Measurements from ENCODE around the gene CHD2.

CHD2 gene

DNA sequence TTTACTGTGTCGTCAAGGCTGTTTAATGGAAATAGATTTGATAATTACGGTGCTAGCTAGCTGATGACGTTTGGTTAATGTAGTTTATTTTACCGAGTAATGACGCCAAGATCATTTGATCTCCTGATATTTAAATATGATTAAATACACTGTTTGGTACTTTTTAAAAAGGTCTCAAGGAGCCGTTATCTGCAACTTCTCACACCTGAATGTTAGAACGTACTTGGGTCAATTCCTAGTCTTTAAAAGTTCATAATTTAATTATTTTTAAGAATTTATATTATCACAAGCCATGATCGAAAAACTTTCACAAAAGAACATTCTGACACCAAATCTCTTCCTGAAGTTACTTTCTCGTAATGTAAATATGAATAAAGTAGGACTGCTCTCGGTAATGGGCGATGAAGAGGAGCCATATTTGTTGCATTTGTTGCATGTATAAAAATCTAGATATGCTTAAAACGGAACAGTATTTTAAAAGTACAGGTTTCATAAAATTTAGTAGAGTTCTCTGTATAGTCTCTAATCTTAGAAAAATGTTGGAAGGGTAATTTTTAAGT is 16.2 kb upstream of the CHD2 start:
- H3K36me3 ChIP-seq: peaks cover 58% of the 10 kb centered on the region
- peak overlapping the region; percentile 97 for H3K4me3 ChIP-seq (ENCODE audit: low read depth, low read length)
- H3K9me3 ChIP-seq: no peaks in the 10 kb centered on the region
- TF ChIP-seq, protein P1, sequence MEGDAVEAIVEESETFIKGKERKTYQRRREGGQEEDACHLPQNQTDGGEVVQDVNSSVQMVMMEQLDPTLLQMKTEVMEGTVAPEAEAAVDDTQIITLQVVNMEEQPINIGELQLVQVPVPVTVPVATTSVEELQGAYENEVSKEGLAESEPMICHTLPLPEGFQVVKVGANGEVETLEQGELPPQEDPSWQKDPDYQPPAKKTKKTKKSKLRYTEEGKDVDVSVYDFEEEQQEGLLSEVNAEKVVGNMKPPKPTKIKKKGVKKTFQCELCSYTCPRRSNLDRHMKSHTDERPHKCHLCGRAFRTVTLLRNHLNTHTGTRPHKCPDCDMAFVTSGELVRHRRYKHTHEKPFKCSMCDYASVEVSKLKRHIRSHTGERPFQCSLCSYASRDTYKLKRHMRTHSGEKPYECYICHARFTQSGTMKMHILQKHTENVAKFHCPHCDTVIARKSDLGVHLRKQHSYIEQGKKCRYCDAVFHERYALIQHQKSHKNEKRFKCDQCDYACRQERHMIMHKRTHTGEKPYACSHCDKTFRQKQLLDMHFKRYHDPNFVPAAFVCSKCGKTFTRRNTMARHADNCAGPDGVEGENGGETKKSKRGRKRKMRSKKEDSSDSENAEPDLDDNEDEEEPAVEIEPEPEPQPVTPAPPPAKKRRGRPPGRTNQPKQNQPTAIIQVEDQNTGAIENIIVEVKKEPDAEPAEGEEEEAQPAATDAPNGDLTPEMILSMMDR (IDR thresholded peaks at IDR 0.05; ENCODE audit: low read depth, low read length): no peak
- peaks cover 17% of the 10 kb centered on the region for H3K4me1 ChIP-seq
- no peak for DNase-seq
- no peaks in the 10 kb centered on the region for H3K27me3 ChIP-seq

DNA sequence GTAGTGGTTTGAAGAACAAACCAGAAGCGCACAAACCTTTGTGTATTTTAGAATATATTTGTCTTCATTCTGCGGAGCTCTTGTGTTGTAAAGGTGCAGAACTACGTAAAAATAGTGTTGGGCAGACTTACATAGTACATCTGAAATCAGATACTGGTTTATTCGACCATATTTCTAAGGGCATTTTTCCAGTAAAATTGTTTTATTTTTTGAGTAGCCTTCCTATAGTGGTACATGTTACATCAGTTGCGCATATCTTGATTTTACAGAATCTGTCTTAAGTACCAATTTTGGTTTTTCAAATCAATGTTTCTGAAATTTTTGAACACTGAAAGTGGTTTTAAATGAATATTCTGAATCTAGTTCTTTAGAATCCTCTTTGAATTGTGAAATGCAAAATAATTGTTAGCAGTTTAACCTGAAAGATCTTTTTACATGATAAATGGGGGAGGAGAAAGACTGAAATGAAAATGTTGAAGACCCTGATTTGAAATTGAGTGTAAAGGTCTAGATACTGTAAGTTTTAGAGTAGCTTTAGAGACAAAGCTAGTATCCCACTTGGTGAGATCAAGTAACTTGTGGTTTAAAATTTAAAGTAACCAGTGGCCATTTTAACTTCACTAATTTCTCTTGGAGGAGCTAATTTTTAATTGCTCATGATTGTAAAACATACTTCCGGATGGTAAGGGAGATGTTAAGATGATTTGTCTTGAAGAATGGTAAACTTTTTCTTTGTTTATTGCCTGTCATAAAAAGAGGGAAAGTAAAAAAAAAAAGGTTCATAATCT is 15.5 kb upstream of the CHD2 start:
- peaks cover 17% of the 10 kb centered on the region for H3K4me1 ChIP-seq
- H3K9me3 ChIP-seq: no peaks in the 10 kb centered on the region
- peaks cover 63% of the 10 kb centered on the region for H3K36me3 ChIP-seq
- peak overlapping the region; percentile 97 for H3K4me3 ChIP-seq (ENCODE audit: low read depth, low read length)
- DNase-seq: no peak
- H3K27me3 ChIP-seq: no peaks in the 10 kb centered on the region
- TF ChIP-seq, protein P1 (IDR thresholded peaks at IDR 0.05; ENCODE audit: low read depth, low read length): no peak

DNA sequence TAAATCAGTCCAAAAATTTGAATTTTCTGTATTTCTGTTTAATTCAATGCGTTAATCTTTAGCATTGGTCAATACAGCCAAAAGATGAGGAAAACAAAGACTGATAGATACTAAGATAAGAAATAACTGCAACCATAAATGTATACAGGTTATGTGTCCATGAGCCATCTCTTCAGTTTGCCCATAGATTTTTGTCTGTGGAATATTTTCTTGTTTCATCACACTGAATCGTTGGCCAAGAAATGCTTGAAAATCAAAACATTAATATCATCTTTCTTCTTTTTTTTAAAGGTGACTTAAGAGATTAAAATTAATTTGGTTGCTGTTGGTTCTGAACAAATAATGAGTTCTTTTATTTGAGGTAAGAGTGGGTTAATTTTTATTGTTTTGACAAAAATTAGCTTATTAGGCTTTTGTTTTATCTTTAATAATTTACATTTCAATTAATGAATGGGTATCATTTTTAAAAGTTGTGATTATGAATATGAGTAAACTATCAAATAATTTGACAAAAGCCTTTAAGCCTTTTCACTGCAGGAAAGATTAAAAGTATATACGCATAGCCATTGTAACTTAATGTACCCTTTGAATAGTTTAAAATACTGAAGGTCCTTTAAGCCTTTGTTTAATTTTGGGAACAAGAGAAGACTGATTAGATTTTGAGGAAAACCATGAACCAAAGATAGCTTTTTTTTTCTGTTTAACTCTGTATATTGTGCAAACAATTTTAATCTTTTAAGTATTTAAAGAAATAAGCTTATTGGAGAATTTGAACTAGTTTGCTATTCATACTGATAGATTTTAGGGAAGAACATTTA is 14.7 kb upstream of the CHD2 start:
- Histone ChIP-seq H3K9me3 (no peaks in the 10 kb centered on the region), H3K36me3 (peaks cover 71% of the 10 kb centered on the region), H3K4me3 (ENCODE audit: low read depth, low read length) (peak overlapping the region; percentile 97), H3K4me1 (peaks cover 17% of the 10 kb centered on the region), H3K27me3 (no peaks in the 10 kb centered on the region)
- DNase-seq: no peak
- TF ChIP-seq, protein P1 (IDR thresholded peaks at IDR 0.05; ENCODE audit: low read depth, low read length): no peak

DNA sequence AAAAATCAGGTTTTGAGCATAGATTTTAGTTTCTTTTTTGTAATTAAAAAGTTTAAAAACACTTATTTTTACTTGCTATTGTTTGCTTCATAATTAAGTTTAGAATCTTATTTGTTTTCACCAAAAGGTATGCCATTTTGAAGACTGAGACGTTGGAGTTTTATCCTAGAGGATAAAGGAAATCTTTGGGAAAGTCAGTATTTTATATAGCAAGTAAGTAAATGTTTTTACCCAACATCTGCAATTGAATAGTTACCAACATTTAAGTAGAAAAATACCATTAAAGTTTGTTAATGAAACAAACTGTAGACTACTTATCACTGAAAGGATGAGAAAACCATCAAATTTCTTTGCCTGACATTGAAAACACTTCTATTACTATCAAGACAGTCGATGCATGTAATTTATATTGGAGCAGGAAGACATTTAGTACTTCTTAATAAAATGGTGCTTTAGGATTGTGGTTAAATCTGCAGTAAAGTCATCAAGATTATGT is 14.0 kb upstream of the CHD2 start:
- no peaks in the 10 kb centered on the region for H3K9me3 ChIP-seq
- H3K4me3 ChIP-seq (ENCODE audit: low read depth, low read length): peak overlapping the region; percentile 97
- peaks cover 17% of the 10 kb centered on the region for H3K4me1 ChIP-seq
- H3K36me3 ChIP-seq: peaks cover 78% of the 10 kb centered on the region
- TF ChIP-seq, protein P1 (IDR thresholded peaks at IDR 0.05; ENCODE audit: low read depth, low read length): no peak
- DNase-seq: no peak
- H3K27me3 ChIP-seq: no peaks in the 10 kb centered on the region

DNA sequence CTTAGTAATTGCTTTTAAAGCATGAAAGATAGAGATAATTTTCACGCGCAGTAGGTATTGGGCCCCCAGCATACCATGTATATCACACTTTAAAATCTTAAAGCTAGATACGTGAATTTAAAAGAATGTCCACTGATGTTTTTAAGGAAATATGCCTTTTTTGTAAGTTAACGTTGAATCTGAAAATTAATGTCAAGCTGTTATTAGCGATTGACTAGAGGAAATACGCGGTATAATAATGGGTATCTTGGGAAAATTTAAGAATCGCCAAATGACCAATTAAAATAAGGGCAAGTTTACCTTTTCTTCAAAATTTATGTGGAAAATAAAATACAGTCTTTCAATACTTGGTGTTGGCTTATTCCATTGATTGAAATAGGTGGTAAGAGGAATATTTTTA is 13.3 kb upstream of the CHD2 start:
- no peak for DNase-seq
- H3K27me3 ChIP-seq: no peaks in the 10 kb centered on the region
- peak overlapping the region; percentile 97 for H3K4me3 ChIP-seq (ENCODE audit: low read depth, low read length)
- H3K36me3 ChIP-seq: peaks cover 85% of the 10 kb centered on the region
- H3K4me1 ChIP-seq: peaks cover 13% of the 10 kb centered on the region
- H3K9me3 ChIP-seq: no peaks in the 10 kb centered on the region
- TF ChIP-seq, protein P1 (IDR thresholded peaks at IDR 0.05; ENCODE audit: low read depth, low read length): no peak

Data from BE2C (cell line).